HG02610 (cell line): Measurements from ENCODE around the gene TVP23A.

Experiments used
- ATAC-seq: cut with Tn5 transposase; IDR thresholded peaks from one replicate; pipeline ENCODE4 v1.9.1; 2021; ENCODE audit warnings: mild to moderate bottlenecking, moderate library complexity; ENCODE audit not compliant: unreplicated experiment

The TVP23A gene

DNA sequence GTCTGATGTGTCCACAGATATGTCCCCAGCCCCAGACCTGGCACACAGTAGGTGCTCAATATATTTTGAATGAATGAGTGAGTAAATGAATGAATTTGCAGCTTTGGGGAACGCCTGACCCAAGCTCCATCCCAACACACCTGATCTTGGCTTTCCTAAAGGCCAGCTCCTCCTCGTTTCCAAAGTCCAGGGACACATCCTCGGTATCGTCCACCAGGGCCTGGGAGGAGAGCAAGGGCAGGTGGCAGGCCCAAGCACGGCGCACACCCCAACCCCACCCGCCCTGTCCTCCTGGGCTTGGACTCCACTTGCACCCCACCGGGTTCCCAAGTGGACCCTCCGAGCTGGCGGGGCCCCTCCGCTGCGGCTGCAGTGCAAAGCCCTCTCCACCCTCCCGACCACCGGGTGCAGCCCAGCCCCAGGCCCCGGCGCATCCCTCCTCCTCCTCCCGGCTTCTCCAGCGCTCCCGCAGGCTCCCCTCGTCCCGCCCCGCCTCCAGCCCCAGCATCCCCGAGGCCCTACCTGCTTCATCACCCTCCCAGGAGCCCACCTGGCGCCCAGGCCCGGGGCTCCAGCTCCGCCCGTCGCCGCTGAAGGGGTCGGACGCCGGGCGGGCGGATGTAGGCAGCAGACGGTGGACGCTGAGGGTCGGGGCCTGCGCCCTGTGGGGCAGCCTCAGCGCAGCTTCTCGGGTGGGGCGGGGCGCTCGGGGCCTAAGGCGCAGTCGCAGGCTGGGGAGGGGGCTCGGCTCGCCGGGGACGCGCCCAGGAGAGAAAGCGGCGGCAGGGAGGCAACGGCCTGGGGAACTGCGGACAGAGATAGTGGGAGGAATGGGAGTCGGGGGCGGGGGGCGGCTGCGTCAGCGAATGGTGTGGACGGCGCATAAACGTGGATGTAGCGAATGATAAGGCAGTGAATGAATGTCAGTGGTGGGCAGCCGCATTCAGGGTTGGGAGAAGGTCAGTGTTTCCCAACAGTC, at the start of gene TVP23A:
TVP23A (minus strand) TSS at position 832 of the 979 bp plus-strand sequence; CDS start at position 531, 301 bp downstream.
- ATAC-seq, result no peak

DNA sequence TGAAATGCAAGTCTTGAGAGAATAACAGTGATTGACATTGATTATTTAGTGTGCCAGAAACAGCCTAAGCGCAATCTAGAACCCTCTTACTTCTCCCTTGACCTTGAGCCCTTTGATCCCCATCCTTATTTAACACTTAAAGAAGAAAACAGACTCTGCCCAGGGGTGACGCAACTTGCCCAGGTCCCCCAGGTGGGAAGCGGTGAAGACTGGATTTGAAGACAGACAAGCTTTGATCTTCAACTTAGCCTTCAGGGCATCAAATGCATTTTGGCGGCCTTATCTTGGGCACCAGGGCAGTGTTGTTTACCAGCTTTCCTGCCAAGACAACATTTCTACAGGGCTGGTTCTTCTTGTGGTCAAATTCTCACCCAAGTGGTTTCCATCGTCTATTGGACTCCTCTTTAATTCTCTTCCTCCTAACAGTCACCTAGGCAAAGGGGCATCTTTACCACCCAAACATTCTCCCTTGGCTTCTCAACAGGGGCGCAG, 49.6 kb upstream of the TVP23A start:
- no peak for ATAC-seq

DNA sequence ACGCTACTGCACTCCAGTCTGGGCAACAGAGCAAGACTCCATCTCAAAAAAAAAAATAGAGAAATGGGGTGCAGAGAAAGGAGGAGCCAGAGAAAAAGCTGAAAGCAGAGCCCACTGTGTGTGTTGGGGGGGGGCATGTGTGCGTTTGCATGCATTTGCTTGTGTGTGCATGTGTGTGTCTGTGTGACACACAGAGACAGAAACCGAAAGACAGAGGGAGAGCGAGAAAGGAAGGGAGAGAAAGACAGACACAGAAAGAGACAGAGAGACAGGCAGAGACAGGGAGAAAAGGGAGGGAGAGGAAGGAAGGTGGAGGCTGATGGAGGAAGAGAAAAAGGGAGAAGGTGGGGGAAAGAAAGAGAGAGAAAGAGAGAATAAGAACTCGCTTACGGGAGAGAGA, 48.6 kb upstream of the TVP23A start:
- no peak for ATAC-seq

DNA sequence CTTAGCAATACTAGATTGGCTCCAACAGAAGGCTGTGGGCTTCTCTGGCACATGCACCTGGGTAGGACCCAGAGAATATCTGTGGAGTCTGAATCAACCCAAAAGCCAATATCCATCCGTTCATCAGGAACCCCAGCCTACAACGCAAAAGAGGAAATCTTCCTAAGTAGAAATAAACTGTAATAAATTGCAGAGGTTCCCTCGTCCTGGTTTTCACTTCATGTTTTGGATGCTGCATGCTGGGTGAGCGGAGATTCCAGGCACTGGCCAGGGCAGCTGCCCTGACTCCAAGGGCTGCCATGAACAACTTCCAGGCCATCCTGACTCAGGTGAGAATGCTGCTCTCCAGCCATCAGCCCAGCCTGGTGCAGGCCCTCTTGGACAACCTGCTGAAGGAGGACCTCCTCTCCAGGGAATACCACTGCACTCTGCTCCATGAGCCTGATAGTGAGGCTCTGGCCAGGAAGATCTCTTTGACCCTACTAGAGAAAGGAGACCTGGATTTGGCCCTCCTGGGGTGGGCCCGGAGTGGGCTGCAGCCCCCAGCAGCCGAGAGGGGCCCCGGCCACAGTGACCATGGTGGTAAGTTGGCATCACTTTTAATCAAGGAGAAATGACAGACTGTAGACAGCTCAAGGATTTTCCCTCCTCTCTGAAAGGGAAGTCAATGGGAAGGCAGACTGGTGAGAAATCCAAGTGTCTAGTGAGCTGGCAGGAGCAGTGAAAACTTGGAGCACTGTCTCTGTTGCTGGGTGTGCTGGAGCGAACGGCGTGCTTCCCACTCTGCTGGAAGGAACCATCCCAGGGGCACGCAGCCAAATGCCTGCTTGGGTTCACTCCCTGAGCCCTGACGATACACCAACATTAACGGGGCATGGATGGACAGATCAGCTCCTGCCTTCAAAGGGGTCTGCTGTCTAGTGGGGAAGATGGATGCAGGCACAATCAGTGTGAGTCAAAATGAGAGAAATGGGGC, 47.7 kb upstream of the TVP23A start:
- ATAC-seq, result no peak

DNA sequence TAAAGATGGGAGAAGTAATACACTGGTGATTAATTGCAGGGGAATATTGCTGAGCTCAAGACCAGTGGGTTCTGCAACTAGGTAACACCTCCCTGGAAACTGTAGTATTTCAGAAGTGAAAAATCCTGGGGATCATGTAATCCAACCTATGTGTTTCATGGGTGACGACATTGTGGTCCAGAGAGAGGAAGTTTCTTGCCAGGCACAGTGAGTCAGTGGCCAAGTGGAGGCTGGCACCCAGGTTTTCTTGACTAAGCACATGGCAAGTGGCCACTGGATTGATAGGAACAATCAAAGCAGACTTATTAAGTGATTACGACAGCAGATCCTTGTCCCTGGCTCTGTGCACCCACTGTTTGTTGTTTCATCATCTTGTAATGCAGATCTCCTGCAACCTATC, 43.8 kb upstream of the TVP23A start:
- ATAC-seq, result no peak

DNA sequence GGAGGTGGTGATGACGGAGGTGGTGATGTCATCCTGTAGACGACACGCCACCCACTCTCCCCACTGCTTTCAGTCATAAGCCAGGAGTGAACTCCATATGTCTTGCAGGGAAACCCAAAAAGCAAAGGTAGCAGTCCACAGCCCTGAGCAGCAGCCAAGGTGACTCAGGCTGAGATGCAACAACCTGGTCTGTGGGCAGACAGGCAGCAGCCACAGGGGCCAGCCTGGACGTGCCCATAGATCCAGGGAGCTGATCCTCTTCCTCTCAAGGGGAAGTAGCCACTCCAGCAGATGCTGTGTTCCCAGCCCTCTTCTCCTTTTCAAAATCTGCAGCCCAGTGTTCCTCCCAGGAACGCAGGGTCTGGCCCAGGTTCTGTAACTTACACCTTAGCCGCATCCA, 41.1 kb upstream of the TVP23A start:
- no peak for ATAC-seq

DNA sequence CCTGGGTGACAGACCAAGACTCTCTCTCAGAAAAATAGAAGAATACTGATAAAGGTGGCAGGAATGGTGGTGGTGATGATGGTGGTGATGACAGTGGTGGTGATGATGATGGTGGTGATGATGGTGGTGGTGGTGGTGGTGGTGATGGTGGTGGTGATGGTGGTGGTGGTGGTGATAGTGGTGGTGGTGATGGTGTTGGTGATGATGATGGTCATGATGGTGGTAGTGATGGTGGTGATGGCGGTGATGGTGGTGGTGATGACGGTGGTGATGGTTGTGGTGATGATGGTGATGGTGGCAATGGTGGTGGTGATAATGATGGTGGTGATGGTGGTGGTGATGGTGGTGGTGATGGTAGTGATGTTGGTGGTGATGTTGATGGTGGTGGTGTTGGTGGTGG, 40.4 kb upstream of the TVP23A start:
- ATAC-seq, result no peak

DNA sequence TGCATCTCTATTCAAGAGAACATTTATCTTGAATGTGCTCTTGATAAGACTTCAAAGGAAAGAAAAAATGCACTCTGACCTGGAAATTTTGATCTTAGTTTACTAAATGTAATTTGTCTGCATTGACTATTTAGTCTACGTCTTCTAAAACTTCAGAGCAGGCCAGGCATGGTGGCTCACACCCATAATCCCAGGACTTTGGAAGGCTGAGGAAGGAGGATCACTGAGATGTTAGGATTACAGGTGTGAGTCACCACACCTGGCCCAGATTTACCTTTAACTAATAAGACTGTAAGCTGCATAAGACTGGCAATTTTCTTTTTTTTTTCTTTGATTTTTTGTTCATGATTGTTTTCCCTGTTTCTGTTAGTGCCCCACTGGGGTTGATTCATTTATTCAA, 39.6 kb upstream of the TVP23A start:
- no peak for ATAC-seq

DNA sequence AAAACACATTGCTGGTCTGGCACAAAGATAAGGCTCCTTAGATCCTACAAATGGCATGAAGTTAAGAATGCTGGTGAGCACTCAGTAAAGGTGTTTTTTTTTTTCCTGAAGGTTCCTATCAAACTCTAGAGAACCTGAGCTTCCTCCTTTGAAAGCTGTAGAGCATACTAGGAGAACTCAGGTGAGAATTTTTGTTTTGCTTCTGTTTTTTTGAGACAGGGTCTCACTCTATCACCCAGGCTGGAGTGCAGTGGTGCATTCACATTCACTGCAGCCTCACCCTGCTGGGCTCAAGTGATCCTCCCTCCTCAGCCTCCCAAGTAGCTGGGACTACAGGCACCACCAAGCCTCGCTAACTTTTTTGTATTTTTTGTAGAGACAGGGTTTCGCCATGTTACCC, 37.4 kb upstream of the TVP23A start:
- no peak for ATAC-seq

DNA sequence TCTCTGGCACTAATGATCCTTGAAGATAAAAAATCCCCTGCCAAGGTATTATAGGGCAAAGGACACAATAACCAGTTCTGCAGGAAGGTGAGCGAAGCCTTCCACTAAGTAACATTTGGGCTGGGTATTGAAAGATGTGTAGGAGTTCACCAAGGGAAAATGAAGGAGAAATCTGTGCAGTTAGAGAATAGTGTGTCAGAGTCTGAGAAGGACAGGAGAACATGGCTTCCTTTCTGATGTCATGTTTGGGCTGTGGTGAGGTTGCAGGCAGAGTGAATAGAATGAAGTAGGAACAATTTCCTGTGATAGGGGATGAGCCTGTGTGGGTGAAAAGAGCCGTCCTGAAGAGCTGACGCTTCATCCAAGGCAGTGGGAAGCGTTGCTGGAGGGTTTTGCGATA, 34.4 kb upstream of the TVP23A start:
- ATAC-seq, result no peak

DNA sequence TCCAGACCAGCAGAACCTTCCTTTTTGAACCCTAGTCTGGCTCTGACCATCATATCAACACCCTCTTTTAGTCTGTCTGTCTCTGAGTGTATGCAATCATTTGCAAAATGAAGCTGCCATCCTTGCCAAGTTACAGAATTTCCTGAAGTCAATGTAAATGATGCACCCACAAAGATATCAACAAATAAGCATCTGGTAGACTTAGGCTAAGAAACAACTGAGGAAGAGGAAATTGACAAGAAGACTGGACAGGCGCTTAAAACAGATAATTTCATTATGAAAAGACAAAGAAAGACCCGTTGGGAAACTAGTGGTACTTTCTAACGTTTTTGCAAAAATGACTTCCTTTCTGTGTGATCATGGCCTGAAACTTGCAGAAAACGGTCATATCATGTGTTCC, 33.7 kb upstream of the TVP23A start:
- ATAC-seq, result no peak

DNA sequence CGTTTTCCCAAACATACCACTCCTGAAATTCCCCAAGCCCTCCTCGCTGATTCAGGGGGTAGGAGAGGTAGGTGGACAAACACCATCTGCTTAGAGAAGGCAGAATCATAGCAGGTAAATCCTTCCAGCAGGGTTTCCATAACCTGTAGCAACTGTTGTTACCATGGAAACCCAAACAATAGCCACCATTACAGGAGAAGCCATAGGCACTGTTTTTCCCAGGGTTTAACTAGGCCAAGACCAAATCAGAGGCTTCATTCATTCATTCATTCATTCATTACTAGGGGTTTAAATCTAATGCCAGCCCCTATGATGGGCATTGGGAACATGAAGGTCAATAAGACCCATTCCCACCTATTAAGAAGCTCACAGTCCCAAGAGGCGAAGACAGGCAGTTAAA, 32.9 kb upstream of the TVP23A start:
- no peak for ATAC-seq

DNA sequence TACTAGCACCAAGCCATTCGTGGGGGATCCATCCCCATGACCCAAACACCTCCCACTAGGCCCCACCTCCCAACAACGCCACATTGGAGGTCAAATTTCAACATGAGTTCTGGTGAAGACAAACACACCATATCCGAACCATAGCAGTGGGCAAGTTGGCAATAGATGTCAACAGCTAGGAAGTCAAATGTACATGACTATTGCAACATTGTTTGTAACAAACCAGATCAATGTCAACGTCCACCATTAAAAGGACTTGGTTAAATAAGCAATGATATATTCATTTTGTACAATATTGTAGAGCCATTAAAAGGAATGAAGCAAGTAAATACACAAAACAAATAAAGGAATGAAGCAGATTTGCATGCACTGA, 31.9 kb upstream of the TVP23A start:
- no peak for ATAC-seq

DNA sequence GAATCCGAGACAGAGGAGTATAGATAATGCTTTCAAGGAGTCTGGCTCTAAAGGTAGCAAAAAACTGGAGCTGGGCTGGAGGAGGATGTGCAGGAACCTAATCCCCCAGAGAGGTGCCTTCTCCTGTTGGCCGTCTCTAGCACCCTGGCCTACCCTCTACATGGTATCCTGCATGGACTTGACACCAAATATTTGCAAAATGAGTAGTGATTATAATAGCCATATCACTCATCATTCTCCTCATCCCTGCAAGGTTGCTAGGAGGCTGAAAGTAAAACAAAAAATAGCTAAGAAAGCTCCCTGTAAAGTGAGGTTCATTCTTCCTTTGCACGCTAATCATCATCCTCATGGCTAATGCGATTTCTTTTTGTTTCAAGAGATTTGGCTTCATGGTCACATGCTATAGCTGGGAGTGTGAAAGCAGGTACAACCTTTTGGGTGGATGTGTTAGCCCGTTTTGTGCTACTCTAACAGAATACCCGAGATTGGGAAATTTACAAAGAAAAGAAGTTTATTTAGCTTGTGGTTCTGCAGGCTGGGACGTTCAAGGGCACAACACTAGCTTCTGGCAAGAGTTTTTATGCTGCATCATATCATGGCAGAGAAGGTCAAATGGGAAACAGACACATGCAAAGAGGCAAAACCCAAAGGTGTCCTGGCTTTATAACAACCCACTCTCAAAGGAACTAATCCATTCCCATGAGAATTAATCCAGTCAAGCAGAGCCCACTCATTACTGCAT, 31.3 kb upstream of the TVP23A start:
- ATAC-seq, result no peak

DNA sequence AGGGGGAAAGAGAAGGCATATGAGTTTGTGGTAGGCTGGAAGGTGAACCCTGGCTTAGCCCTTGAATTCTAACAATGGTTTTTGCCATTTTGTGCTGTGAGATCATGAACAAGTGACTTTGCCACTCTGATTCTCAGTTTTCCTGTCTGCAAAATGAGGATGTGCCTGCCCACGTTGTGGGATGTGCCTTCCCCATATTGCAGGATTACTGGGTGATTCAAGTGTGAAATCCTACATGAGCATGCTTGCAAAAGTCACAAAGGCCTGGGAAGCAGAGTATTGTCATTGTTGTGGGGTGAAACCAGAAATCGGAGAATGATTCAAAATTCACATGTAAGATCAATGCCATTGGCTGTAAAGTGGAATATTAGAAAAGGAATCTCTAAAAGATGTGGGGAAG, 28.6 kb upstream of the TVP23A start:
- ATAC-seq, result no peak

DNA sequence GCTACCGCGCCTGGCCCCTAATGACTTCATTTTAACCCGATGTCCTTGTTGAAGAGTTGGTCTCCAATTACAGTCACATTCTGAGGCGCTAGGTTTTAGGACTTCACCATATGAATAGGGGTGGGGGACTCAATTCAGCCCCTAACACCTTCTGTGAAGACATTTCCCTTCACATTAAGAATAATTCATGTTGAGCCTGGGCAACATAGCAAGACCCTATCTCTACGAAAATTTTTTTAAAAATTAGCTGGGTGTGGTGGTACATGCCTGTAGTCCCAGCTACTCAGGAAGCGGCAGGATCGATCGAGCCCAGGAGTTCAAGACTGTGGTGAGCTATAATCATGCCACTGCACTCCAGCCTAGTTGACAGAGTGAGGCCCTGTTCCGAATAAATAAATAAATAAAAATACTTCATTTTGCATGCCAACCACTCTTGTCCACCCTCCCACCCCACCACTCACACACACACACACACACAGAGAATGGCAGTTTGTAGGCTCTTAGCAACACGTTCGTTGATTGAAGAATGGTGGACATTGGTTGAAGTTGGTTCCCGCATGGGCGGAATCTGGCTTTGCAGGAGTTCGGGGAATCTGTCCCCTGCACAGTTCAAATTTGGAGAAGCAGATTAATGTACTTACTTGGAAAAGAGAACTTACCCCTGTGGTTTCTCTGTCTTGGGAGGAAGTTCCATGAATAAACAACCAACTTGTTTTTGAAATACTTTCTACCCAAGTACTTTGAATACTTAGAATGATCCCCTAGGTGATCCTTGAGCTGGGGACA, 27.8 kb upstream of the TVP23A start:
- no peak for ATAC-seq

DNA sequence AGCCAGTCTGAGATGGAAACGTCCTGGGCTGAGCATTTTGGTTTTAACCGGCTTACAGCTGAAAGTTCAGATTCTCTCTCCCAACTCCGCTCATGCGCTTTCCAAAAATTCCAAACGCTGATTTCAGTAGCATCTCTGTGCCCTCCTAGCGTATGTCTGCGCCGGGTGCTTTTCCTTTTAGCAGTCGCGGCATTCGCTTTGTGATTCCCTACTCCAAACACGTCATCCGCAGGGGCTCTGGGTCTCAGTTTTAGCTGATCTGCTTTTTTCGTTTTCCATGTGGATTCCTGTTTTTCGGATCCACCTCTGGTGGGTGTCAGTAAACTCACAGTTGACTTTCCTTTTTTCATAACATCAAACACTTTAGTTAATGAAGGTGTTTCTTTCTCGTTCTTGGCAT, 22.1 kb upstream of the TVP23A start:
- no peak for ATAC-seq

DNA sequence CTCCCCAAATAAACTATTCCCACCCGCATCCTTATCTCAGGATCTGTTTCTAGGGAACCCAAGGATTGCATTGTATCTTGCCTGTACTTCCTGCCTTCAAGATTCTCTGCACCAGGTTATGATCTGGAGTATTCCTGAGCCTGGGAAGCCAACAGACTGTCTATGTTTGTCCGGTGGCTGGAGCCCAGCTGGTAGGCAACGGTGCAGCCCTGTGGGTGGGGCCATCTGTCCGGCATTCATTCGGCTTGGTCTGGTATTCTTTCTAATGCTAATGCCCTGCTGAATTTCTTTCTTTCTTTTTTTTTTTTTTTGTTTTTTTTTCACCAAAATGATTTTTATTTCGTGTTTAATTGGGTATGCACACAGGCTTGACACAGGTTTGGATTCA, 20.7 kb upstream of the TVP23A start:
- no peak for ATAC-seq

DNA sequence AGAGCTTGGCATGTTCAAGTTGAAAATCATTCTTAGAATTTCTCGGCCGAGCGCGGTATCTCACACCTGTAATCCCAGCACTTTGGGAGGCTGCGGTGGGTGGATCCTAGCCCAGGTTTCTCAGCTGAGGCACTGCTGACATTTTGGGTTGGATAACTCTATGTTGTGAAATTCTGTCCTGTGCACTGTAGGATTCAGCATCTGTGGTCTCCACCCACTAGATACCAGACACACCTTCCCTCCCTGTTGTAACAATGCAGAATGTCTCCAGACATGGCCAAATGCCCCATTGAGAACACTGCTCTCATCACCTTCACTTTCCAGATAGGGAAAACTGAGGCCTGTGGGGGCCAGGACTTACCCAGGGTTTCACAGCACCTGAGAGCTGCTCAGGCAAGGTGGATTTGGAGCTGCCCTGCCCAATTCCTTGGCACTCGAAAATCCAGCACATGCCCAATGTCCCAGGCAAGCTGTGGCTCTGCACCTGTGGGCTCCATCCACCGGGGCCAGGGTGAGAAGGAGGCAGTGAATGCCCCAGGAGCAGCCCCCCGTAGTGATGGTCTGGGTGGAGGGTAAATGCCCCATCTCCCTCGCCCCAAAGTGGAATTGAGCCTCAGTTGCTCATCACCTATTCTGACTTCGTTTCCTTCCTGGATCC, 20.2 kb upstream of the TVP23A start:
- ATAC-seq, result no peak
